Testis (tissue), 5 donors: Measurements from ENCODE around the gene NAE1. TPM values are rescaled to one million over a fixed set of nuclear protein-coding genes. Genes with fewer than 3 reads are reported as not detected.

Source experiments
- DNase-seq: peaks from one replicate; pipeline ENCODE4 v3.0.0-alpha.2; 2019
- H3K27ac ChIP-seq, 2 donors: fragments of 200-600 bp; sonication (generic); one replicate each; pipeline ENCODE4 v1.5.1; 2019
- H3K27me3 ChIP-seq: fragments of 200-600 bp; sonication (generic); one replicate; pipeline ENCODE4 v1.5.1; 2019
- H3K36me3 ChIP-seq: fragments of 200-600 bp; sonication (generic); one replicate; pipeline ENCODE4 v1.5.1; 2017; ENCODE audit warnings: low read depth; ENCODE audit errors: missing control alignments
- H3K4me1 ChIP-seq: fragments of 200-600 bp; sonication (generic); one replicate; pipeline ENCODE4 v1.5.1; 2019
- H3K4me3 ChIP-seq, 2 donors: fragments of 200-600 bp; sonication (generic); one replicate each; pipeline ENCODE4 v1.5.1; 2017 to 2019
- H3K9me3 ChIP-seq: fragments of 200-600 bp; sonication (generic); one replicate; pipeline ENCODE4 v1.5.1; 2017
- POLR2A ChIP-seq: fragments of 450-650 bp; IDR thresholded peaks from one replicate; pipeline ENCODE4 v1.6.1; 2017; ENCODE audit warnings: antibody characterized with exemption, mild to moderate bottlenecking, moderate library complexity
- WGBS, 2 donors: methylation state at CpG; one replicate each; pipeline ENCODE4 v1.1.5; 2018; 5-methylcytosine and 5-hydroxymethylcytosine counted together
- intact Hi-C: fragments of 100-400 bp; cut with DNase I; formaldehyde crosslinking; loops from one replicate; pipeline ENCODE4 v1.15.1; 2023; ENCODE audit warnings: low total_unique reads
- long read RNA-seq, 2 donors: transcript quantifications; one replicate each; lab custom pipeline, GENCODE V29; 2026
- polyA plus RNA-seq: library from polyadenylated mRNA; stranded (reverse); fragments of 350-450 nt; fragmentation: Illumina TruSeq; extraction: RNeasy Lipid Tissue Mini Kit (QIAGEN cat#74804); gene quantifications from one replicate; pipeline ENCODE4 v1.2.3, GENCODE V29; 2014; ENCODE audit warnings: low read depth, low replicate concordance; ENCODE audit not compliant: insufficient read depth
- total RNA-seq, 2 donors: library from RNA; depleted of rRNA; stranded (reverse); fragments of >200 nt; gene quantifications; one replicate each; pipeline ENCODE4 v1.2.3, GENCODE V29; 2016
- TF ChIP-seq, protein P1 (sequence below), 3 experiments: fragments of 450-650 bp in 2 of 3; fragments of 200-600 bp in 1 of 3; sonication (generic) in 1 of 3; IDR thresholded peaks; one replicate each; pipeline ENCODE4 v1.5.1; 2016 to 2019; ENCODE audit warnings: antibody characterized with exemption in 3 of 3, mild to moderate bottlenecking in 2 of 3, moderate library complexity in 1 of 3

Gene NAE1
- total RNA-seq (10 to 100 TPM; 72.7 to 72.8 TPM), polyA plus RNA-seq (53.7 TPM)
- long read RNA-seq, donor 1, transcript NAE1-201 (20 exons, 1,837 nt): major isoform, 24 of 39 reads
- long read RNA-seq, donor 1, partial matches to known transcripts: 10 of 39 reads
- long read RNA-seq, donor 1, other reads (novel, unspliced or antisense): 0 of 39 reads
- long read RNA-seq, donor 2, transcript NAE1-201 (20 exons, 1,837 nt): major isoform, 11 of 23 reads
- long read RNA-seq, donor 2, partial matches to known transcripts: 11 of 23 reads
- long read RNA-seq, donor 2, other reads (novel, unspliced or antisense): 0 of 23 reads

- Histone ChIP-seq H3K27ac (peak within 1 kb of the TSS; percentile 90 to 96), H3K4me1 (peaks cover 14% of the 10 kb centered on the region), H3K27me3 (no peaks in the 10 kb centered on the region), H3K36me3 (no peaks in the 10 kb centered on the region), H3K4me3 (peak within 1 kb of the TSS; percentile 81 to 93), H3K9me3 (no peaks in the 10 kb centered on the region)
- DNase-seq: peak; percentile 85
- intact Hi-C loops: no loop called here
- TF ChIP-seq, protein P1, sequence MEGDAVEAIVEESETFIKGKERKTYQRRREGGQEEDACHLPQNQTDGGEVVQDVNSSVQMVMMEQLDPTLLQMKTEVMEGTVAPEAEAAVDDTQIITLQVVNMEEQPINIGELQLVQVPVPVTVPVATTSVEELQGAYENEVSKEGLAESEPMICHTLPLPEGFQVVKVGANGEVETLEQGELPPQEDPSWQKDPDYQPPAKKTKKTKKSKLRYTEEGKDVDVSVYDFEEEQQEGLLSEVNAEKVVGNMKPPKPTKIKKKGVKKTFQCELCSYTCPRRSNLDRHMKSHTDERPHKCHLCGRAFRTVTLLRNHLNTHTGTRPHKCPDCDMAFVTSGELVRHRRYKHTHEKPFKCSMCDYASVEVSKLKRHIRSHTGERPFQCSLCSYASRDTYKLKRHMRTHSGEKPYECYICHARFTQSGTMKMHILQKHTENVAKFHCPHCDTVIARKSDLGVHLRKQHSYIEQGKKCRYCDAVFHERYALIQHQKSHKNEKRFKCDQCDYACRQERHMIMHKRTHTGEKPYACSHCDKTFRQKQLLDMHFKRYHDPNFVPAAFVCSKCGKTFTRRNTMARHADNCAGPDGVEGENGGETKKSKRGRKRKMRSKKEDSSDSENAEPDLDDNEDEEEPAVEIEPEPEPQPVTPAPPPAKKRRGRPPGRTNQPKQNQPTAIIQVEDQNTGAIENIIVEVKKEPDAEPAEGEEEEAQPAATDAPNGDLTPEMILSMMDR (IDR thresholded peaks at IDR 0.05): peak; percentile 91 to 96 (median 96)
- peak; percentile 30 for TF ChIP-seq POLR2A
- WGBS, 2 donors: 1 to 3% methylated on average over 16 to 80 of the region's 84 CpGs
Measured at GRCh38 chr16:66830422-66831404, at the start of gene NAE1. Gene NAE1 (minus strand): TSS chr16:66830976. CDS start chr16:66830899, 77 bp downstream.

GRCh38 chr16:66878067-66878466, 47.3 kb upstream of the NAE1 start:
- H3K4me3 ChIP-seq: no peak overlapping the region
- 68 to 71% methylated on average over 5 of the region's 5 CpGs for WGBS, 2 donors
- intact Hi-C loops: no loop called here
- peaks cover 20% of the 10 kb centered on the region for H3K4me1 ChIP-seq
- H3K36me3 ChIP-seq: no peaks in the 10 kb centered on the region
- H3K27me3 ChIP-seq: no peaks in the 10 kb centered on the region
- H3K27ac ChIP-seq: no peak overlapping the region
- no peak for DNase-seq
- H3K9me3 ChIP-seq: no peaks in the 10 kb centered on the region
- TF ChIP-seq, protein P1 (IDR thresholded peaks at IDR 0.05): no peak
- TF ChIP-seq POLR2A: no peak

GRCh38 chr16:66874079-66874775, 43.5 kb upstream of the NAE1 start:
- TF ChIP-seq, protein P1 (IDR thresholded peaks at IDR 0.05): no peak
- TF ChIP-seq POLR2A: no peak
- intact Hi-C loops: no loop called here
- no peaks in the 10 kb centered on the region for H3K9me3 ChIP-seq
- H3K27me3 ChIP-seq: no peaks in the 10 kb centered on the region
- 39 to 50% methylated on average over 1 of the region's 1 CpG for WGBS, 2 donors
- peak; percentile 55 for DNase-seq
- no peaks in the 10 kb centered on the region for H3K36me3 ChIP-seq
- peak overlapping the region; percentile 37 to 69 for H3K27ac ChIP-seq
- peaks cover 9% of the 10 kb centered on the region for H3K4me1 ChIP-seq
- no peak overlapping the region for H3K4me3 ChIP-seq

DNA sequence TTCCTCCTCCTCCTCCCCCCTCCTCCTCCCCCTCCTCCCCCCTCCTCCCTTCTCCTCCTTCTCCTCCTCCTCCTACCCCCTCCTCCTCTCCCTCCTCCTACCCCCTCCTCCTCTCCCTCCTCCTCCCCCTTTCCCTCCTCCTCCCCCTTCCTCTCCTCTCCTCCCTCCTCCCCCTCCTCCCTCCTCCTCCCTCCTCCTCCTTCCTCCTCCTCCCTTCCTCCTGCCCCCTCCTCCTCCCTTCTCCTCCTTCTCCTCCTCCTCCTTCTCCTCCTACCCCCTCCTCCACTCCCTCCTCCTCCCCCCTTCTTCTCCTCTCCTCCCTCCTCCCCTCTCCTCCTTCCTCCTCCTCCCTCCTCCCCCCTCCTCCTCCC, 42.9 kb upstream of the NAE1 start:
- DNase-seq: no peak
- intact Hi-C loops: no loop called here
- Histone ChIP-seq H3K4me3 (no peak overlapping the region), H3K27me3 (no peaks in the 10 kb centered on the region), H3K27ac (peak overlapping the region; percentile 49 to 79), H3K9me3 (no peaks in the 10 kb centered on the region), H3K4me1 (peaks cover 9% of the 10 kb centered on the region), H3K36me3 (no peaks in the 10 kb centered on the region)
- no peak for TF ChIP-seq POLR2A
- TF ChIP-seq, protein P1 (IDR thresholded peaks at IDR 0.05): no peak
